HG03378 (cell line): ENCODE results near the gene CXCL12.

Source experiments
- ATAC-seq: cut with Tn5 transposase; IDR thresholded peaks from one replicate; pipeline ENCODE4 v1.9.1; 2021; ENCODE audit warnings: mild to moderate bottlenecking, moderate library complexity; ENCODE audit not compliant: unreplicated experiment

CXCL12 gene

GRCh38 chr10:44335330-44336021 lies 49.4 kb downstream of the CXCL12 start:
- ATAC-seq = no peak

DNA sequence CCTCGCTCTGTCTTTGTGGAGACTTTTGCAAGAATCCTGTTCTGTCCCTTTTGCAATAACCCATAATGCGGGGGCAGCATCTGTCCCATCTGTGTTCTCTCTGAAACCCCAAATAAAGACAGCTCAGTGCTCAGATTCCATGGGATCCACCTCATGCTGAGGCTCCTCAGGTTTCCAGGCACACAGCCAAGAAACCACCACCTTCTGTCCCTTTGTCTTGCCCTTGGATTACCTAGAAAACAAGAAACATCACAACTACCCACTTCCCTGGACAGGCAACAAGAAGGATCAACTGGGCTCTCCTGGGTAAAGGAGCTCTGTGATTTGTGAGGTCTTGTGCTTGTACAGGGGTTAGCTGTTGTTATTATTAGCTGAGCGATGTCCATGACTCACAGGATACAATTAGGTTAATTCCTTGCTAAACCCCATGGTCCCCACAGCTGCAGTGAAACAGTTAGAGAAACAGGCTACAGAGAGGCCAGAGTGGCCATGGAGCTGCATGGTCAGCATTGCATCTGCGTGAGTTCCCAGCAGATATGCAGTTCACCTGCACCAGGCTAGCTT lies 50.2 kb downstream of the CXCL12 start:
- no peak for ATAC-seq

DNA sequence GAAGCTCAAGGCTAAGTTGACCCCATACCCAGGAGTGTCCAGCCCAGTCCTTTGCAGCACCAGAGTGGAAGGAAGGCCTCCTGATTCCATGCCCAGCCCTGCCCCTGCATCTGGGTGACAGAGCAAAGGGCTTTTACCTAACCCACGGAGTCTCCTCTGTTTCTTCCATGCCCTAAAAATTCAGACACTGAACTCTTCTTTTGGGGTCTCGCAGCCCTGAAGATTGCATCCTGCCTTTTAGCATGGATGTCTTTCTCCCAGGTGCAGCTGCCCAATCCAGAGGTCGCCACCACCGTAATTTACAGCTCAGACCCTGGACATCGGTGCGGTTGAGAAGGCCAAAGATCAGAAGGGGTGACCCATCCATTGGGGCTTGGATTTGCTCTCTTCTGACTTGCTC lies 50.8 kb downstream of the CXCL12 start:
- no peak for ATAC-seq

DNA sequence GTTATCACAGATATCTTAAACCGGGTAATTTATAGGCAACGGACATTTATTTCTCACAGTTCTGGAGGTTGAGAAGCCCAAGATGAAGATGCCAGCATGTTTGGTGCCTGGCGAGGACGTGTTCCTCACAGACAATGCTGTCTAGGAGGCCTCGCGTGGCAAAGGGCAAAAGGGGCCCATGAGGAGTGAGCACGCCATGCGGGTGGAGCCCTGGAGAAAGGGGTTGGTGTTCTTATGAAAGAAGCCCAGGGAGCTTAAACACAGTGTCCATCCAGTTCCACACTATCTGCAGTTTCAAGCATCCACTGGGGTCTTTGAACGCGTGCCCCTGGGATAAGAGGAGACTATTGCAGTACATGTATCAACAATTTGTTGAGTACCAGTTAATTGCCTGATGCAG lies 51.4 kb downstream of the CXCL12 start:
- ATAC-seq = no peak

DNA sequence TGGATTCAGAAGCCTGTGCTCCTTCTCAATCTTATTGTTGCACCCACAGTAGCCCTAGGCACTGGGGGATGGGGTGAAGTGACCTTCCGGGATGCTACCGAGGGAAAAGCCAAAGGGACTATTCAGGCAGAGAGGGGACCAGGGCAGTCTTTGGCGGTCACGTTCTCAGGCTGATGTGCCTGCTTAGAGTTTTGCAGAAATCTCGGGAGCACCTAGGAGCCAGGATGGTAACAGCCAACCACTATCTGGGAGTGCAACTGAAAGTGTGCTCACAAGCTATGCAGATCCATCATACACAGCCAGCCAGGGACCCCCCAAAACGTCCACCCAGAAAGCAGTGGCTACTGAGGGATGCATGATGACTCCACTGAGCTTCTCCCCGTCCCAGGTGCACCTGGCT lies 52.4 kb downstream of the CXCL12 start:
- ATAC-seq = no peak

GRCh38 chr10:44330431-44330830 lies 54.5 kb downstream of the CXCL12 start:
- ATAC-seq = no peak

DNA sequence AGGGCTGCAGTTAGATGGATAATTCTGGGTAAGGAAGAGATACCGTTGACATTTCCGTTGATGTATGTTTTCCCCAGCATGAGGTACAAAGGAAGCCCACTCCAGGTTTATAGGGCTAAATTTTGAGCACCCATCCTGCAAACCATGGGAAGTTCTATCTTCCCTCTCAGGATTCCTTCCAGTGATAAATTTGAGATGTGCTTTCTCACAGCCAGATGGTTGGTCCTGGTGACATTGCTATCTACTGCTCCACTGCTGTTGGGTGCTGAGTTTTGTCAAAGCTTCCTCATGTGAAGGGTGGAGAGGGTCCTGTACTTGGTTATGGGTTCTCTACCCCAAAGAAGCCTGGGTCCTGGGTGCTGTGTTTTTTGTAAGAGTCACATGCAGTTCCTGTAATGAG lies 57.4 kb downstream of the CXCL12 start:
- ATAC-seq = no peak
